Erythroblast (primary cell): ENCODE results near the gene INTS12.

Experiments
- GATA1 ChIP-seq: IDR thresholded peaks from 2 replicates; pipeline ENCODE4 v1.6.1; 2011; ENCODE audit warnings: low read depth, mild to moderate bottlenecking, control low read depth, low read length, moderate library complexity
- POLR2A ChIP-seq: IDR thresholded peaks from 2 replicates; pipeline ENCODE4 v1.6.1; 2011; ENCODE audit warnings: mild to moderate bottlenecking, low read length

DNA sequence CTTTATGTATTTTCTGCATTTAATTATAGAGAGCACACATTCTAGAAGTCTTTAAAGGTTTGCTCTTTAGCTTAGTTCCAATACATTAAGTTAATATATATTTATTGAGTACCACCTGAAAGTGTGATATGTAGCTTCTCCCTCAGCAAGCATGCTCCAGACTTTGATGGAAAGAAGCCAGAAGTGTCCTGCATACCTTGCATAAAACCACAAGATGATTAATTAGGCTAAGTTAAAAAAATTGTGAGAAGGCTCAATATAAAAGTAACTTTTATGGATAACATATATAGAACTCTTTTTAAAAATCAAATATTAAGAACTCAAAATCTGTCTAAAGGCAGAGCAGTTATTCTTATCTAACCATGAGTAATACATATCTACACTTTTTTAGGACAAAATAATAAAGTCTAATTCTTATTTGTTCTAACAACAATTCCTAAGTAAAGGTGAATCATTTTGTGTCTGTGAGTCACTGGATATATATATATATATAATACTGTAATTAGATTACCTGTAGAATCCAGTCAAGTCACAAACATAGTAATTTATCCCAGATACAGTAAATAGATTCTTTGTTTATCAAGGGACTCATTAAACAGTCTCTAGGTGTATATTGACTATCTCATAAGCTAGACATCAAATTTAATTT, 51.2 kb downstream of the INTS12 start:
- TF ChIP-seq POLR2A (no peak), GATA1 (no peak)
